Astrocyte (in vitro differentiated cells and primary cell): ENCODE data around the gene ATXN1. TPM values are rescaled to one million over a fixed set of nuclear protein-coding genes. Genes with fewer than 3 reads are reported as not detected.

Experiments
- DNase-seq: peaks from one replicate; pipeline ENCODE4 v3.0.0-alpha.2; 2010; ENCODE audit warnings: low read depth
- FAIRE-seq: peaks from 2 replicates; lab custom pipeline; 2011; peaks lifted over from hg19 to GRCh38; lab: Jason Lieb, UNC
- H2AFZ ChIP-seq: 2 replicates; pipeline ENCODE4 v1.6.0; 2012; ENCODE audit warnings: low read depth, low read length, inconsistent platforms
- H3K27ac ChIP-seq: 2 replicates; pipeline ENCODE4 v1.5.1; 2011; ENCODE audit warnings: low read depth, low read length, inconsistent platforms
- H3K27me3 ChIP-seq: 2 replicates; pipeline ENCODE4 v1.6.0; 2011; ENCODE audit warnings: low read length, inconsistent platforms; ENCODE audit not compliant: insufficient read depth
- H3K36me3 ChIP-seq: 2 replicates; pipeline ENCODE4 v1.5.1; 2011; ENCODE audit warnings: low read length, inconsistent platforms; ENCODE audit not compliant: insufficient read depth
- H3K4me1 ChIP-seq: 2 replicates; pipeline ENCODE4 v1.5.1; 2011; ENCODE audit warnings: low read length, inconsistent platforms; ENCODE audit not compliant: insufficient read depth
- H3K4me2 ChIP-seq: 2 replicates; pipeline ENCODE4 v1.6.0; 2012; ENCODE audit warnings: low read length, inconsistent platforms
- H3K4me3 ChIP-seq: 2 replicates; pipeline ENCODE4 v1.5.1; 2011; ENCODE audit warnings: low read depth, mild to moderate bottlenecking, low read length, inconsistent platforms; ENCODE audit not compliant: insufficient read depth
- H3K79me2 ChIP-seq: 2 replicates; pipeline ENCODE4 v1.6.0; 2012; ENCODE audit warnings: mild to moderate bottlenecking, low read length, inconsistent platforms; ENCODE audit not compliant: insufficient read depth
- H3K9ac ChIP-seq: 2 replicates; pipeline ENCODE4 v1.6.0; 2012; ENCODE audit warnings: mild to moderate bottlenecking, low read length, inconsistent platforms
- H3K9me3 ChIP-seq: 2 replicates; pipeline ENCODE4 v1.5.1; 2012; ENCODE audit warnings: low read depth, mild to moderate bottlenecking, low read length, inconsistent platforms; ENCODE audit not compliant: insufficient read depth
- H4K20me1 ChIP-seq: 2 replicates; pipeline ENCODE4 v1.6.0; 2012; ENCODE audit warnings: low read length, inconsistent platforms; ENCODE audit not compliant: insufficient read depth
- H3K27ac Mint-ChIP-seq: one replicate; pipeline ENCODE4 v1.8.0; 2021; ENCODE audit warnings: mild to moderate bottlenecking, mixed read lengths; ENCODE audit not compliant: unreplicated experiment
- H3K27me3 Mint-ChIP-seq: one replicate; pipeline ENCODE4 v1.8.0; 2021; ENCODE audit warnings: low read depth, mixed read lengths; ENCODE audit not compliant: unreplicated experiment
- H3K36me3 Mint-ChIP-seq: one replicate; pipeline ENCODE4 v1.8.0; 2021; ENCODE audit warnings: low read depth, mixed read lengths; ENCODE audit not compliant: unreplicated experiment
- H3K4me1 Mint-ChIP-seq: one replicate; pipeline ENCODE4 v1.8.0; 2021; ENCODE audit warnings: low read depth, mixed read lengths; ENCODE audit not compliant: unreplicated experiment
- H3K4me3 Mint-ChIP-seq: one replicate; pipeline ENCODE4 v1.8.0; 2021; ENCODE audit warnings: mild to moderate bottlenecking, moderate library complexity, mixed read lengths; ENCODE audit not compliant: unreplicated experiment
- H3K9me3 Mint-ChIP-seq: one replicate; pipeline ENCODE4 v1.8.0; 2021; ENCODE audit warnings: mild to moderate bottlenecking, mixed read lengths; ENCODE audit not compliant: unreplicated experiment
- CTCF ChIP-seq: IDR thresholded peaks from 2 replicates; pipeline ENCODE4 v1.5.1; 2011; ENCODE audit warnings: low read depth, mild to moderate bottlenecking, inconsistent platforms, low read length, moderate library complexity; ENCODE audit not compliant: insufficient read depth
- EZH2 ChIP-seq: IDR thresholded peaks from 2 replicates; pipeline ENCODE4 v1.6.1; 2012; ENCODE audit warnings: mild to moderate bottlenecking, low read length, inconsistent platforms; ENCODE audit not compliant: insufficient read depth
- total RNA-seq: library from RNA; stranded (reverse); gene quantifications from 2 replicates; pipeline ENCODE4 v1.2.1, GENCODE V29; 2021

Gene ATXN1
- total RNA-seq, 1 donor from 2014 or later, result 70.9 TPM

GRCh38 chr6:16776394-16777017 is 15.2 kb upstream of the ATXN1 start:
- H2AFZ ChIP-seq, result no peak overlapping the region

GRCh38 chr6:16774437-16774836 is 13.2 kb upstream of the ATXN1 start:
- Mint-ChIP-seq H3K4me1 (peaks cover 14% of the 10 kb centered on the region), H3K9me3 (peaks cover 1% of the 10 kb centered on the region), H3K4me3 (no peak overlapping the region), H3K36me3 (peaks cover 4% of the 10 kb centered on the region), H3K27ac (no peak overlapping the region), H3K27me3 (peaks cover under 1% of the 10 kb centered on the region)
- no peak for TF ChIP-seq CTCF
- no peak for TF ChIP-seq EZH2
- Histone ChIP-seq H3K4me1 (peaks cover 16% of the 10 kb centered on the region), H3K79me2 (no peaks in the 10 kb centered on the region), H3K27me3 (no peaks in the 10 kb centered on the region), H3K9ac (no peak overlapping the region), H2AFZ (no peak overlapping the region), H3K27ac (no peak overlapping the region), H3K4me2 (no peak overlapping the region), H3K9me3 (no peaks in the 10 kb centered on the region), H4K20me1 (no peaks in the 10 kb centered on the region), H3K36me3 (no peaks in the 10 kb centered on the region), H3K4me3 (no peak overlapping the region)
- DNase-seq (no peak), FAIRE-seq (no peak)

More at GRCh38 chr6:16776394-16777017, 15.2 kb upstream of the ATXN1 start:
- Histone ChIP-seq H3K36me3 (no peaks in the 10 kb centered on the region), H3K4me3 (no peak overlapping the region), H3K9me3 (no peaks in the 10 kb centered on the region), H3K27me3 (no peaks in the 10 kb centered on the region), H4K20me1 (no peaks in the 10 kb centered on the region), H3K9ac (no peak overlapping the region), H3K27ac (no peak overlapping the region), H3K4me1 (no peaks in the 10 kb centered on the region), H3K79me2 (no peaks in the 10 kb centered on the region), H3K4me2 (no peak overlapping the region)
- Mint-ChIP-seq H3K4me3 (no peak overlapping the region), H3K27ac (no peak overlapping the region), H3K4me1 (peaks cover 5% of the 10 kb centered on the region), H3K27me3 (peaks cover 3% of the 10 kb centered on the region), H3K9me3 (peaks cover 1% of the 10 kb centered on the region), H3K36me3 (peaks cover 4% of the 10 kb centered on the region)
- FAIRE-seq (no peak), DNase-seq (no peak)
- TF ChIP-seq EZH2 (no peak), CTCF (no peak)

- H4K20me1 ChIP-seq, result no peaks in the 10 kb centered on the region
- Mint-ChIP-seq H3K9me3 (peaks cover 1% of the 10 kb centered on the region), H3K27ac (no peak overlapping the region), H3K36me3 (peaks cover 4% of the 10 kb centered on the region), H3K4me3 (no peak overlapping the region), H3K4me1 (peaks cover 25% of the 10 kb centered on the region), H3K27me3 (no peaks in the 10 kb centered on the region)
- no peak overlapping the region for H3K4me2 ChIP-seq
- no peak overlapping the region for H3K4me3 ChIP-seq
- no peaks in the 10 kb centered on the region for H3K27me3 ChIP-seq
- no peaks in the 10 kb centered on the region for H3K79me2 ChIP-seq
- H3K4me1 ChIP-seq, result peaks cover 26% of the 10 kb centered on the region
- no peak overlapping the region for H3K9ac ChIP-seq
- TF ChIP-seq EZH2, result no peak
- no peak for TF ChIP-seq CTCF
- no peak overlapping the region for H2AFZ ChIP-seq
- no peaks in the 10 kb centered on the region for H3K36me3 ChIP-seq
- H3K9me3 ChIP-seq, result no peaks in the 10 kb centered on the region
- DNase-seq, result no peak
- no peak overlapping the region for H3K27ac ChIP-seq
- no peak for FAIRE-seq
These were observed 12.1 kb upstream of the ATXN1 start for GRCh38 chr6:16773362-16773761.
